Islet precursor cell (in vitro differentiated cells): ENCODE data around the gene VPS16.

ENCODE experiments used
- DNase-seq: peaks from one replicate; pipeline ENCODE4 v3.0.0-alpha.2; 2018

VPS16 gene

GRCh38 chr20:2836035-2836434 is 4.5 kb upstream of the VPS16 start:
- no peak for DNase-seq

GRCh38 chr20:2837221-2837960 is 3.2 kb upstream of the VPS16 start:
- no peak for DNase-seq

GRCh38 chr20:2838170-2838797 is 2.3 kb upstream of the VPS16 start:
- DNase-seq: no peak

GRCh38 chr20:2838847-2839671 is 1.5 kb upstream of the VPS16 start:
- no peak for DNase-seq

GRCh38 chr20:2839732-2840137 is 810 bp upstream of the VPS16 start:
- no peak for DNase-seq

GRCh38 chr20:2840967-2841531 is 504 bp downstream of the VPS16 start:
- DNase-seq: peak; percentile 68

- DNase-seq: no peak
These were observed 5.1 kb downstream of the VPS16 start for GRCh38 chr20:2845607-2846006.

- no peak for DNase-seq
These were observed 6.2 kb downstream of the VPS16 start for GRCh38 chr20:2846698-2847097.

GRCh38 chr20:2847802-2848201 is 7.3 kb downstream of the VPS16 start:
- no peak for DNase-seq

- DNase-seq: no peak
These were observed 9.0 kb downstream of the VPS16 start for GRCh38 chr20:2849529-2849928.

GRCh38 chr20:2851086-2851485 is 10.5 kb downstream of the VPS16 start:
- DNase-seq: no peak

GRCh38 chr20:2858591-2858990 is 18.0 kb downstream of the VPS16 start:
- no peak for DNase-seq

- DNase-seq: no peak
These were observed 19.0 kb downstream of the VPS16 start for GRCh38 chr20:2859330-2860121.

GRCh38 chr20:2864626-2865025 is 24.1 kb downstream of the VPS16 start:
- DNase-seq: no peak

GRCh38 chr20:2865101-2865500 is 24.6 kb downstream of the VPS16 start:
- no peak for DNase-seq

GRCh38 chr20:2865630-2866029 is 25.1 kb downstream of the VPS16 start:
- no peak for DNase-seq

- no peak for DNase-seq
These were observed 25.7 kb downstream of the VPS16 start for GRCh38 chr20:2866236-2866635.

GRCh38 chr20:2867081-2867864 is 26.7 kb downstream of the VPS16 start:
- DNase-seq: no peak

- no peak for DNase-seq
These were observed 28.8 kb downstream of the VPS16 start for GRCh38 chr20:2869381-2869780.

- DNase-seq: no peak
These were observed 30.5 kb downstream of the VPS16 start for GRCh38 chr20:2871111-2871465.

GRCh38 chr20:2871661-2872458 is 31.3 kb downstream of the VPS16 start:
- no peak for DNase-seq
